Prostate gland (tissue), 2 donors: Measurements from ENCODE around the gene ITPR2.

Experiments used
- CTCF ChIP-seq, 4 experiments: fragments of 200-600 bp in 2 of 4; fragments of 450-650 bp in 2 of 4; sonication (generic) in 2 of 4; IDR thresholded peaks; 1 replicate in 3 of 4; 2 replicates in 1 of 4; pipeline ENCODE4 v1.5.1; 2016 to 2019; ENCODE audit warnings: antibody characterized with exemption in 4 of 4, mild to moderate bottlenecking in 2 of 4, moderate library complexity in 2 of 4
- POLR2A ChIP-seq: fragments of 450-650 bp; IDR thresholded peaks from one replicate; pipeline ENCODE4 v1.6.1; 2016; ENCODE audit warnings: antibody characterized with exemption, mild to moderate bottlenecking
- POLR2AphosphoS5 ChIP-seq: sonication (generic); formaldehyde crosslinking; IDR thresholded peaks from one replicate; pipeline ENCODE4 v1.6.1; 2017; ENCODE audit warnings: antibody characterized with exemption

- TF ChIP-seq CTCF (IDR thresholded peaks at IDR 0.05): no peak
- TF ChIP-seq POLR2A: no peak
- no peak for TF ChIP-seq POLR2AphosphoS5
Measured at GRCh38 chr12:26548227-26548626, 284.8 kb downstream of the ITPR2 start.
